Smooth muscle cell (in vitro differentiated cells): ENCODE measurements around the gene SPAG8. TPM values are rescaled to one million over a fixed set of nuclear protein-coding genes. Genes with fewer than 3 reads are reported as not detected.
A peak's percentile ranks its signal among the peaks of the same experiment; 100 is the strongest.

ENCODE experiments used
- DNase-seq: peaks from one replicate; lab custom pipeline; 2025; ENCODE audit not compliant: unreplicated experiment; lab: John Stamatoyannopoulos, UW
- H2AFZ ChIP-seq: fragments of 200-600 bp; sonication (generic); 2 replicates; pipeline ENCODE4 v1.6.0; 2016; ENCODE audit warnings: antibody characterized with exemption, low read depth, mild to moderate bottlenecking
- H3F3A ChIP-seq: fragments of 200-600 bp; sonication (generic); 2 replicates; pipeline ENCODE4 v1.6.0; 2017; ENCODE audit warnings: antibody characterized with exemption, low read depth
- H3K27ac ChIP-seq: fragments of 200-600 bp; sonication (generic); 2 replicates; pipeline ENCODE4 v1.5.1; 2016; ENCODE audit warnings: low read depth, mild to moderate bottlenecking
- H3K27me3 ChIP-seq: fragments of 200-600 bp; sonication (generic); 2 replicates; pipeline ENCODE4 v1.6.1; 2016; ENCODE audit warnings: low read depth, mild to moderate bottlenecking
- H3K36me3 ChIP-seq: fragments of 200-600 bp; sonication (generic); 2 replicates; pipeline ENCODE4 v1.5.1; 2016; ENCODE audit warnings: low read depth
- H3K4me1 ChIP-seq: fragments of 200-600 bp; sonication (generic); 2 replicates; pipeline ENCODE4 v1.5.1; 2016; ENCODE audit warnings: low read depth
- H3K4me2 ChIP-seq: fragments of 200-600 bp; sonication (generic); 2 replicates; pipeline ENCODE4 v1.6.0; 2016; ENCODE audit warnings: mild to moderate bottlenecking
- H3K4me3 ChIP-seq: fragments of 200-600 bp; sonication (generic); 2 replicates; pipeline ENCODE4 v1.5.1; 2016; ENCODE audit warnings: mild to moderate bottlenecking
- H3K79me2 ChIP-seq: fragments of 200-600 bp; sonication (generic); 2 replicates; pipeline ENCODE4 v1.6.0; 2016; ENCODE audit warnings: low read depth, mild to moderate bottlenecking
- H3K9ac ChIP-seq: fragments of 200-600 bp; sonication (generic); 2 replicates; pipeline ENCODE4 v1.6.0; 2016; ENCODE audit warnings: low read depth
- H3K9me3 ChIP-seq: fragments of 200-600 bp; sonication (generic); replicated peaks from 2 replicates; pipeline ENCODE4 v1.5.1; 2016; ENCODE audit warnings: low read depth
- H4K20me1 ChIP-seq: fragments of 200-600 bp; sonication (generic); 2 replicates; pipeline ENCODE4 v1.6.0; 2016; ENCODE audit warnings: low read depth
- CTCF ChIP-seq: fragments of 200-600 bp; sonication (generic); IDR thresholded peaks from 2 replicates; pipeline ENCODE4 v1.5.1; 2017; ENCODE audit warnings: borderline replicate concordance, mild to moderate bottlenecking, antibody characterized with exemption; ENCODE audit not compliant: insufficient read depth, poor library complexity, severe bottlenecking
- WGBS: methylation state at CpG from one replicate; pipeline ENCODE4 v1.1.7; 2016; ENCODE audit warnings: low lambda C conversion rate; 5-methylcytosine and 5-hydroxymethylcytosine counted together
- polyA plus RNA-seq: library from polyadenylated mRNA; unstranded; fragments of >200 nt; fragmentation: Nextera tagmentation; extraction: Ambion mirVana; gene quantifications from 2 replicates; pipeline ENCODE4 v1.2.1, GENCODE V29; 2016
- total RNA-seq: library from RNA; depleted of rRNA; stranded (reverse); fragments of >200 nt; gene quantifications from 2 replicates; pipeline ENCODE4 v1.2.3, GENCODE V29; 2014

SPAG8 gene
- total and polyA plus RNA-seq, 2 experiments from 2014 or later = 1.2 TPM; not detected in 1

DNA sequence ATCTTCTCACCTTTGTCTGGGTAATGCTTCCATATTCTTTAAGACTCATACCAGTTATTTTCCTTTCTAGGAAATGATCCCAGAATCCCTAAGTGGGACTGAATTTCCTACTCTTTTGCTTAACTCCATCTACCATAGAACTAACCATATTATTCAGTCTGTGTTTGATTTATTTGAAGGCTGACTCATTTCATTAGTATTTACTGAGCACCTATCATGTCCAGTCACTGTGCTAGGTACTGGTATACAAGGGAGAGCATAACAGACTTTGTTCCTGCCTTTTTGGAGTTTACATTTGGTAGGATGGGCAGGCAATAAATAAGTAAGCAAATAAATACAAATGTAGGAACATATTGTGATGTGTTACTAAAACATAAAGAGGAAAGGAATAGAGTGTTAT lies 16.4 kb downstream of the SPAG8 start:
- no peaks in the 10 kb centered on the region for H4K20me1 ChIP-seq
- H3F3A ChIP-seq = no peaks in the 10 kb centered on the region
- no peak overlapping the region for H3K9ac ChIP-seq
- no peak overlapping the region for H3K4me2 ChIP-seq
- H3K9me3 ChIP-seq = no peaks in the 10 kb centered on the region
- H3K36me3 ChIP-seq = no peaks in the 10 kb centered on the region
- no peak overlapping the region for H3K4me3 ChIP-seq
- TF ChIP-seq CTCF = no peak
- peak overlapping the region; percentile 37 for H3K27ac ChIP-seq
- no peak overlapping the region for H2AFZ ChIP-seq
- no peaks in the 10 kb centered on the region for H3K27me3 ChIP-seq
- no peaks in the 10 kb centered on the region for H3K79me2 ChIP-seq
- no peak for DNase-seq
- peaks cover 8% of the 10 kb centered on the region for H3K4me1 ChIP-seq

GRCh38 chr9:35793461-35793860 lies 18.6 kb downstream of the SPAG8 start:
- Histone ChIP-seq H3K9me3 (no peaks in the 10 kb centered on the region), H3K4me1 (peaks cover 12% of the 10 kb centered on the region), H2AFZ (no peak overlapping the region), H3K79me2 (no peaks in the 10 kb centered on the region), H3K9ac (no peak overlapping the region), H4K20me1 (no peaks in the 10 kb centered on the region), H3K36me3 (no peaks in the 10 kb centered on the region), H3K4me3 (no peak overlapping the region), H3F3A (no peaks in the 10 kb centered on the region), H3K27me3 (no peaks in the 10 kb centered on the region), H3K27ac (no peak overlapping the region), H3K4me2 (peak overlapping the region; percentile 91)
- 73% methylated on average over 2 of the region's 2 CpGs for WGBS
- no peak for DNase-seq
- no peak for TF ChIP-seq CTCF

DNA sequence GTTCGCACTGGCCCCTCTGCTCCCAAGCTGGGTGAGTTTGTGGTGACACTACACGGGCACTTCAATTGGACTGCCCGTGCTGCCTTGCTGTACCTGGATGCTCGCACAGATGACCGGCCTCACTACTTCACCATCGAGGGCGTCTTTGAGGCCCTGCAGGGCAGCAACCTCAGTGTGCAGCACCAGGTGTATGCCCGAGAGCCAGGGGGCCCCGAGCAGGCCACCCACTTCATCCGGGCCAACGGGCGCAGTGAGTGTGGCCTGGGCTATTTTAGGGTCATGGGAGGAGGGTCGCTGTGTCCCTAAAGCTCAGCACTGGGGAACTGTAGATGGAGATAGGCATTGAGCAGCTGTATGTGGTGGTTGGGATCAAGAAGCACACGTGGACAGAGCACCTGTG lies 19.2 kb downstream of the SPAG8 start:
- WGBS = 92% methylated on average over 14 of the region's 14 CpGs
- no peaks in the 10 kb centered on the region for H3F3A ChIP-seq
- DNase-seq = no peak
- no peak overlapping the region for H3K9ac ChIP-seq
- H3K27ac ChIP-seq = no peak overlapping the region
- TF ChIP-seq CTCF = no peak
- H3K4me3 ChIP-seq = no peak overlapping the region
- H3K36me3 ChIP-seq = no peaks in the 10 kb centered on the region
- H4K20me1 ChIP-seq = no peaks in the 10 kb centered on the region
- peak overlapping the region; percentile 91 for H3K4me2 ChIP-seq
- H3K27me3 ChIP-seq = no peaks in the 10 kb centered on the region
- peaks cover 12% of the 10 kb centered on the region for H3K4me1 ChIP-seq
- no peaks in the 10 kb centered on the region for H3K79me2 ChIP-seq
- no peak overlapping the region for H2AFZ ChIP-seq
- H3K9me3 ChIP-seq = no peaks in the 10 kb centered on the region

GRCh38 chr9:35792024-35792813 lies 19.8 kb downstream of the SPAG8 start:
- H3K4me1 ChIP-seq = peaks cover 12% of the 10 kb centered on the region
- 87% methylated on average over 33 of the region's 34 CpGs for WGBS
- H3K9me3 ChIP-seq = no peaks in the 10 kb centered on the region
- H3K79me2 ChIP-seq = no peaks in the 10 kb centered on the region
- H3F3A ChIP-seq = no peaks in the 10 kb centered on the region
- DNase-seq = no peak
- H3K27ac ChIP-seq = no peak overlapping the region
- no peaks in the 10 kb centered on the region for H3K27me3 ChIP-seq
- no peak for TF ChIP-seq CTCF
- H3K4me2 ChIP-seq = peak overlapping the region; percentile 91
- H3K9ac ChIP-seq = no peak overlapping the region
- peak overlapping the region; percentile 57 for H3K4me3 ChIP-seq
- H3K36me3 ChIP-seq = no peaks in the 10 kb centered on the region
- H2AFZ ChIP-seq = no peak overlapping the region
- H4K20me1 ChIP-seq = no peaks in the 10 kb centered on the region
